MM.1S (cell line): Measurements from ENCODE around the gene TMC4.

Experiments
- DNase-seq: peaks from one replicate; pipeline ENCODE4 v3.0.0-alpha.2; 2015
- H2AFZ ChIP-seq: fragments of 300-600 bp; sonication (generic); 2 replicates; pipeline ENCODE4 v1.6.0; 2016; ENCODE audit warnings: antibody characterized with exemption, low read length
- H3F3A ChIP-seq: fragments of 300-600 bp; sonication (generic); 2 replicates; pipeline ENCODE4 v1.6.1; 2016; ENCODE audit warnings: mild to moderate bottlenecking, antibody characterized with exemption, low read length, moderate library complexity, mixed read lengths; ENCODE audit not compliant: insufficient read depth
- H3K27ac ChIP-seq: fragments of 300-600 bp; sonication (generic); 2 replicates; pipeline ENCODE4 v1.5.1; 2016; ENCODE audit warnings: mild to moderate bottlenecking, low read length
- H3K27me3 ChIP-seq: fragments of 300-600 bp; sonication (generic); replicated peaks from 2 replicates; pipeline ENCODE4 v1.6.0; 2016; ENCODE audit warnings: low read length; ENCODE audit not compliant: insufficient read depth
- H3K36me3 ChIP-seq: fragments of 300-600 bp; sonication (generic); replicated peaks from 2 replicates; pipeline ENCODE4 v1.6.1; 2016; ENCODE audit warnings: mild to moderate bottlenecking, low read length, mixed read lengths; ENCODE audit not compliant: insufficient read depth
- H3K4me1 ChIP-seq: fragments of 300-600 bp; sonication (generic); 2 replicates; pipeline ENCODE4 v1.6.1; 2016; ENCODE audit warnings: low read length, mixed read lengths
- H3K4me2 ChIP-seq: fragments of 300-600 bp; sonication (generic); 2 replicates; pipeline ENCODE4 v1.6.0; 2016; ENCODE audit warnings: low read depth, low read length
- H3K4me3 ChIP-seq: fragments of 300-600 bp; sonication (generic); 2 replicates; pipeline ENCODE4 v1.5.1; 2016; ENCODE audit warnings: low read length, mixed read lengths
- H3K79me2 ChIP-seq: fragments of 300-600 bp; sonication (generic); 2 replicates; pipeline ENCODE4 v1.6.1; 2016; ENCODE audit warnings: mixed run types, low read length, mixed read lengths
- H3K9ac ChIP-seq: fragments of 300-600 bp; sonication (generic); 2 replicates; pipeline ENCODE4 v1.6.1; 2016; ENCODE audit warnings: low read length, mixed read lengths
- H3K9me2 ChIP-seq: fragments of 300-600 bp; sonication (generic); replicated peaks from 2 replicates; pipeline ENCODE4 v1.6.1; 2016; ENCODE audit warnings: mild to moderate bottlenecking, low read length, mixed read lengths; ENCODE audit not compliant: insufficient read depth
- H3K9me3 ChIP-seq: fragments of 300-600 bp; sonication (generic); replicated peaks from 2 replicates; pipeline ENCODE4 v1.6.1; 2016; ENCODE audit warnings: mild to moderate bottlenecking, low read length, mixed read lengths; ENCODE audit not compliant: insufficient read depth
- H4K20me1 ChIP-seq: fragments of 300-600 bp; sonication (generic); 2 replicates; pipeline ENCODE4 v1.6.1; 2016; ENCODE audit warnings: mild to moderate bottlenecking, low read length, moderate library complexity, mixed read lengths; ENCODE audit not compliant: insufficient read depth
- EZH2 ChIP-seq: fragments of 300-600 bp; sonication (generic); optimal IDR thresholded peaks from 2 replicates; pipeline ENCODE3; 2017; ENCODE audit warnings: low read depth, mild to moderate bottlenecking, antibody characterized with exemption, low read length, mixed read lengths
- EZH2phosphoT487 ChIP-seq: fragments of 300-600 bp; sonication (generic); IDR thresholded peaks from 2 replicates; pipeline ENCODE4 v1.6.1; 2018; ENCODE audit warnings: antibody characterized with exemption, low read length
- TF ChIP-seq, protein P1 (sequence below): fragments of 300-600 bp; sonication (generic); IDR thresholded peaks from 2 replicates; pipeline ENCODE4 v1.5.1; 2016; ENCODE audit warnings: antibody characterized with exemption, low read length, mixed read lengths

TMC4 gene

DNA sequence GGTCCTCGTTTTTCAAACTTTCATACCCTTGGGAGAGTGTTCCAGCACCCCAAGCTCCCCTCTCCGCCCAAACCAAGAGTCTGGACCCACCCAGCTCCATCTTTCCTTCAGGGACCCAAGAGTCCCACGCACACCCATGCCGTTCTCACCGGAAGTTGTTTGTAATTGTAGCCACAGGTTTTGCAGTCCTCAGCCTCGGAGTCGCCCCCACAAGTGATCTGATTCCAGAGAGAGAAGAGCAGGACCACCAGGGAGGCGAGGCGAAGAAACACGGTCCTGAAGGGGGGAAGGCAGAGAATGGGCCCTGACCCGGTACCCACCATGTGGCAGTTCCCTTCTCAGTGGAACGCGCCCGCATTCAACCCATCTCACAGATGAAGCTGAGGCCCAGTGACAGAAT lies 10.1 kb downstream of the TMC4 start:
- Histone ChIP-seq H3K27me3 (peaks cover 24% of the 10 kb centered on the region), H3F3A (peaks cover 14% of the 10 kb centered on the region), H3K27ac (no peak overlapping the region), H3K4me2 (peak overlapping the region; percentile 82), H3K36me3 (no peaks in the 10 kb centered on the region), H3K9ac (no peak overlapping the region), H3K79me2 (peaks cover 18% of the 10 kb centered on the region), H3K4me1 (peaks cover 13% of the 10 kb centered on the region; the same call in 1 of the 2 replicates), H3K9me2 (no peaks in the 10 kb centered on the region), H4K20me1 (no peaks in the 10 kb centered on the region), H3K4me3 (peak overlapping the region; percentile 57), H3K9me3 (no peaks in the 10 kb centered on the region), H2AFZ (peak overlapping the region; percentile 38; the same call in 1 of the 2 replicates)
- DNase-seq, result no peak
- TF ChIP-seq EZH2phosphoT487, result no peak
- TF ChIP-seq, protein P1, sequence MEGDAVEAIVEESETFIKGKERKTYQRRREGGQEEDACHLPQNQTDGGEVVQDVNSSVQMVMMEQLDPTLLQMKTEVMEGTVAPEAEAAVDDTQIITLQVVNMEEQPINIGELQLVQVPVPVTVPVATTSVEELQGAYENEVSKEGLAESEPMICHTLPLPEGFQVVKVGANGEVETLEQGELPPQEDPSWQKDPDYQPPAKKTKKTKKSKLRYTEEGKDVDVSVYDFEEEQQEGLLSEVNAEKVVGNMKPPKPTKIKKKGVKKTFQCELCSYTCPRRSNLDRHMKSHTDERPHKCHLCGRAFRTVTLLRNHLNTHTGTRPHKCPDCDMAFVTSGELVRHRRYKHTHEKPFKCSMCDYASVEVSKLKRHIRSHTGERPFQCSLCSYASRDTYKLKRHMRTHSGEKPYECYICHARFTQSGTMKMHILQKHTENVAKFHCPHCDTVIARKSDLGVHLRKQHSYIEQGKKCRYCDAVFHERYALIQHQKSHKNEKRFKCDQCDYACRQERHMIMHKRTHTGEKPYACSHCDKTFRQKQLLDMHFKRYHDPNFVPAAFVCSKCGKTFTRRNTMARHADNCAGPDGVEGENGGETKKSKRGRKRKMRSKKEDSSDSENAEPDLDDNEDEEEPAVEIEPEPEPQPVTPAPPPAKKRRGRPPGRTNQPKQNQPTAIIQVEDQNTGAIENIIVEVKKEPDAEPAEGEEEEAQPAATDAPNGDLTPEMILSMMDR, result no peak
- no peak for TF ChIP-seq EZH2

DNA sequence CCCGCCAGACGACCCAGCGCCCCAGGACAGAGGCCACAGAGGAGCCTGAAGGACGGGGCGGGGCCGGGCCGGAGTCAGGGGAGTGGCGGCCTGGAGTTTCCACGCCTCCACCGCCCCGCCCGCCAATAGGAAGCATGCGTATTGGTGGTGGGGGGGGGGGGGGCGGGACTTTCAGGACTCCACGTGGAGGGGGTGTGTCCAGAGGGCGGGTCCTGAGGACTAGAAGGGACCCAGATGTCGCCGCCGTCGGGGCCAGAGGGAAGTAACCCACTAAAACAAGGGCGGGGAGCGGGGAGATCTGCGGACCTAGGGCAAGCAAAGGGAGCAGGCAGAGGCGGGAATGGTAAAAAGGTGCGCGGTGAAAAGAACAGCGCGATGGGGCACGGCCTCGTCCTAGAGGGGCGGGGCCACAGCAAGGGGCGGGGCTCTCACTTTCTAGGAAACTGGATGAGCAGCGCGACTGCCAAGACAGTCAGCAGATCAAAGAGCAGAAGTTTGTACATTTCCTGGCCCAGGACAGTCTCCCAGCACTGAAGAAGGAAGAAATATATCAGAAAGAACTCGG lies 10.6 kb downstream of the TMC4 start:
- peak overlapping the region; percentile 57 for H3K4me3 ChIP-seq
- peak overlapping the region; percentile 82 for H3K4me2 ChIP-seq
- TF ChIP-seq EZH2 (no peak), EZH2phosphoT487 (no peak)
- TF ChIP-seq, protein P1, result no peak
- peak; percentile 68 for DNase-seq
- no peaks in the 10 kb centered on the region for H4K20me1 ChIP-seq
- H3K27ac ChIP-seq, result no peak overlapping the region
- H3K4me1 ChIP-seq, result peaks cover 13% of the 10 kb centered on the region; the same call in 1 of the 2 replicates
- H2AFZ ChIP-seq, result peak overlapping the region; percentile 38; the same call in 1 of the 2 replicates
- H3K27me3 ChIP-seq, result peaks cover 24% of the 10 kb centered on the region
- peaks cover 14% of the 10 kb centered on the region for H3F3A ChIP-seq
- H3K36me3 ChIP-seq, result no peaks in the 10 kb centered on the region
- H3K79me2 ChIP-seq, result peaks cover 20% of the 10 kb centered on the region
- no peaks in the 10 kb centered on the region for H3K9me3 ChIP-seq
- H3K9ac ChIP-seq, result no peak overlapping the region
- H3K9me2 ChIP-seq, result no peaks in the 10 kb centered on the region

DNA sequence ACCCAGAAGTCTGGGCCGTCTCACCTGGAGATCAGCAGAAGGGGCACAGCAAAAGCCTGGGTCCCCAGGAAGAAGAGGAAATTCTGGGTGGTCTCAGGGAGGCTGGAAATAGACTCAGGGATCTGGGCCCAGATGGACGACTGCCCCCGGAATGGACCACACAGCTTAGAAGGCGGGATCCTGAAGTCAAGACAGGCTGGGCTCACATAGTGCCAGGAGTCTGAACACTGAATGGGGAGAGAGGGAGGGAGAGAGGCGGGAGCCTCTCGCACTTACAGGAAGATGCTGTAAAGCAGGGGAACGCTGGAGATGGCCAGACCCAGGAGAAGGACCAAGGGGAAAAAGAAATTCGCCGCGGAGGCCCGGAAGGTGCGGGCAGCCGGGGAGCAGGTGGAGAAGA lies 12.1 kb downstream of the TMC4 start:
- H3K36me3 ChIP-seq, result no peaks in the 10 kb centered on the region
- no peak for TF ChIP-seq EZH2
- TF ChIP-seq, protein P1, result no peak
- no peak for TF ChIP-seq EZH2phosphoT487
- no peaks in the 10 kb centered on the region for H3K9me2 ChIP-seq
- H3K79me2 ChIP-seq, result peaks cover 28% of the 10 kb centered on the region
- H3F3A ChIP-seq, result peaks cover 14% of the 10 kb centered on the region
- H3K9ac ChIP-seq, result peak overlapping the region; percentile 76; the same call in 1 of the 2 replicates
- H3K4me1 ChIP-seq, result peaks cover 13% of the 10 kb centered on the region; the same call in 1 of the 2 replicates
- H2AFZ ChIP-seq, result peak overlapping the region; percentile 88; the same call in 1 of the 2 replicates
- H3K4me3 ChIP-seq, result peak overlapping the region; percentile 82
- no peak overlapping the region for H3K27ac ChIP-seq
- H3K27me3 ChIP-seq, result peaks cover 15% of the 10 kb centered on the region
- no peaks in the 10 kb centered on the region for H4K20me1 ChIP-seq
- H3K9me3 ChIP-seq, result no peaks in the 10 kb centered on the region
- DNase-seq, result no peak
- H3K4me2 ChIP-seq, result peak overlapping the region; percentile 91
